Dedifferentiated amniotic fluid mesenchymal stem cell (primary cell): ENCODE measurements around the gene LGALS9.
A peak's percentile ranks its signal among the peaks of the same experiment; 100 is the strongest.
"Not testable (repeated sequence)": the region's sequence is repeated elsewhere in the genome, so short reads cannot be mapped to it uniquely, and the experiment has no call there.

ENCODE experiments used
- DNase-seq: peaks from one replicate; pipeline ENCODE4 v3.0.0-alpha.2; 2016; ENCODE audit errors: extremely low spot score

The LGALS9 gene

GRCh38 chr17:27654136-27654535, 23.1 kb downstream of the LGALS9 start:
- DNase-seq = no peak

GRCh38 chr17:27654654-27655524, 23.9 kb downstream of the LGALS9 start:
- DNase-seq = peak; percentile 32

GRCh38 chr17:27655525-27656111, 24.6 kb downstream of the LGALS9 start:
- not testable (repeated sequence) for DNase-seq

- DNase-seq = not testable (repeated sequence)
Measured at GRCh38 chr17:27656620-27657019, 25.6 kb downstream of the LGALS9 start.

- DNase-seq = no peak
Measured at GRCh38 chr17:27657620-27658019, 26.6 kb downstream of the LGALS9 start.

GRCh38 chr17:27659683-27660082, 28.7 kb downstream of the LGALS9 start:
- no peak for DNase-seq

GRCh38 chr17:27660436-27660835, 29.4 kb downstream of the LGALS9 start:
- DNase-seq = no peak

- no peak for DNase-seq
Measured at GRCh38 chr17:27663936-27664605, 33.1 kb downstream of the LGALS9 start.

GRCh38 chr17:27664606-27664965, 33.6 kb downstream of the LGALS9 start:
- DNase-seq = no peak

- DNase-seq = no peak
Measured at GRCh38 chr17:27665549-27665948, 34.6 kb downstream of the LGALS9 start.

- DNase-seq = not testable (repeated sequence)
Measured at GRCh38 chr17:27666270-27666669, 35.3 kb downstream of the LGALS9 start.

- no peak for DNase-seq
Measured at GRCh38 chr17:27666831-27667560, 36.0 kb downstream of the LGALS9 start.

GRCh38 chr17:27667656-27668487, 36.9 kb downstream of the LGALS9 start:
- no peak for DNase-seq

GRCh38 chr17:27668488-27668823, 37.5 kb downstream of the LGALS9 start:
- no peak for DNase-seq

- no peak for DNase-seq
Measured at GRCh38 chr17:27669136-27669535, 38.1 kb downstream of the LGALS9 start.

- DNase-seq = no peak
Measured at GRCh38 chr17:27669850-27670249, 38.9 kb downstream of the LGALS9 start.

- DNase-seq = no peak
Measured at GRCh38 chr17:27670791-27671590, 40.0 kb downstream of the LGALS9 start.

GRCh38 chr17:27671591-27671910, 40.6 kb downstream of the LGALS9 start:
- no peak for DNase-seq

GRCh38 chr17:27671977-27672480, 41.0 kb downstream of the LGALS9 start:
- DNase-seq = not testable (repeated sequence)

- no peak for DNase-seq
Measured at GRCh38 chr17:27674335-27674734, 43.3 kb downstream of the LGALS9 start.
